Omental fat pad (tissue), 4 donors: Measurements from ENCODE around the gene ROBO1. TPM values are rescaled to one million over a fixed set of nuclear protein-coding genes. Genes with fewer than 3 reads are reported as not detected.

ENCODE experiments used
- ATAC-seq: fragments of 150-250 bp; one replicate; pipeline ENCODE4 v1.9.1; 2016; ENCODE audit warnings: mild to moderate bottlenecking, moderate library complexity; ENCODE audit not compliant: low FRiP score
- DNase-seq: peaks from one replicate; pipeline ENCODE4 v3.0.0-alpha.2; 2019; ENCODE audit warnings: low spot score
- total RNA-seq, 4 donors: library from RNA; depleted of rRNA; stranded (reverse); fragments of >200 nt; gene quantifications; one replicate each; pipeline ENCODE4 v1.1.0, GENCODE V29; 2016
- TF ChIP-seq, protein P1 (sequence below), 3 donors: fragments of 450-650 bp; IDR thresholded peaks; one replicate each; pipeline ENCODE4 v1.5.1; 2016 to 2017; ENCODE audit warnings: antibody characterized with exemption in 3 of 3, mild to moderate bottlenecking in 3 of 3, moderate library complexity in 2 of 3

ROBO1 gene
- total RNA-seq, 4 donors from 2014 or later: 13.7 to 34.2 (median 21.0) TPM

DNA sequence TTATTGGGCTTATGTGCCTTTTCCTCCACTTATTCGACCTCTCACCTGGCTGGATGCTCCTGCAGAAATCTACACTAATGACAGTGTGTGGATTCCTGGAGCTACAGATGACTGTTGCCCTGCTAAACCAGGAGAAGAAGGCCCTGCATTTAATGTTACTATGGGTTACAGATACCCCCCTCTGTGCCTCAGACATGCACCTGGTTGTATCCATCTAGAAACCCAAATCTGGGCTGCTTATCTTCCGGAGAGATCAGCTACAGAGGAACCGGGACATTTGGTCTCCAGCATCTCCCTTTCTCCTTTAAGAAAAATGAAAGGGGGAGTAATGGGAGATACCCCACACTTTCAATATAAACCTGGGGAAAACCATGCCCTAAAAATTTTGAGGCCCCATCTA is 710.0 kb downstream of the ROBO1 start:
- ATAC-seq (no peak), DNase-seq (no peak)
- TF ChIP-seq, protein P1, sequence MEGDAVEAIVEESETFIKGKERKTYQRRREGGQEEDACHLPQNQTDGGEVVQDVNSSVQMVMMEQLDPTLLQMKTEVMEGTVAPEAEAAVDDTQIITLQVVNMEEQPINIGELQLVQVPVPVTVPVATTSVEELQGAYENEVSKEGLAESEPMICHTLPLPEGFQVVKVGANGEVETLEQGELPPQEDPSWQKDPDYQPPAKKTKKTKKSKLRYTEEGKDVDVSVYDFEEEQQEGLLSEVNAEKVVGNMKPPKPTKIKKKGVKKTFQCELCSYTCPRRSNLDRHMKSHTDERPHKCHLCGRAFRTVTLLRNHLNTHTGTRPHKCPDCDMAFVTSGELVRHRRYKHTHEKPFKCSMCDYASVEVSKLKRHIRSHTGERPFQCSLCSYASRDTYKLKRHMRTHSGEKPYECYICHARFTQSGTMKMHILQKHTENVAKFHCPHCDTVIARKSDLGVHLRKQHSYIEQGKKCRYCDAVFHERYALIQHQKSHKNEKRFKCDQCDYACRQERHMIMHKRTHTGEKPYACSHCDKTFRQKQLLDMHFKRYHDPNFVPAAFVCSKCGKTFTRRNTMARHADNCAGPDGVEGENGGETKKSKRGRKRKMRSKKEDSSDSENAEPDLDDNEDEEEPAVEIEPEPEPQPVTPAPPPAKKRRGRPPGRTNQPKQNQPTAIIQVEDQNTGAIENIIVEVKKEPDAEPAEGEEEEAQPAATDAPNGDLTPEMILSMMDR (IDR thresholded peaks at IDR 0.05): no peak

DNA sequence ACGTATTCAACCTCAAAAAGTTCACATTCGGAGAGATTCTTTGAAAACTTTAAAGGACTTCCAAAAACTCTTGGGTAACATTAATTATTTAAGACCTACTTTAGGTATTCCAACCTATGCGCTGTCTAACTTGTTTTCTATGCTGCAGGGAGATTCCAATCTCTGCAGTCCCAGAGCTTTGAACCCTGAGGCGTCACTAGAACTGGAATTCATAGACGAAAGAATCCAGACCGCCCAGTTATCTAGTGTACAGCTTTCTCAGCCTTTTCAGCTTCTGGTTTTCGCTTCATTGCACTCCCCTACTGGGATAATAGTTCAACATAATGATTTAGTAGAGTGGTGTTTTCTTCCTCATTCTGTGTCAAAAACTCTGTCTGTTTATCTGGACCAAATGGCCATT is 711.3 kb downstream of the ROBO1 start:
- ATAC-seq: no peak
- TF ChIP-seq, protein P1 (IDR thresholded peaks at IDR 0.05): no peak
- DNase-seq: no peak

DNA sequence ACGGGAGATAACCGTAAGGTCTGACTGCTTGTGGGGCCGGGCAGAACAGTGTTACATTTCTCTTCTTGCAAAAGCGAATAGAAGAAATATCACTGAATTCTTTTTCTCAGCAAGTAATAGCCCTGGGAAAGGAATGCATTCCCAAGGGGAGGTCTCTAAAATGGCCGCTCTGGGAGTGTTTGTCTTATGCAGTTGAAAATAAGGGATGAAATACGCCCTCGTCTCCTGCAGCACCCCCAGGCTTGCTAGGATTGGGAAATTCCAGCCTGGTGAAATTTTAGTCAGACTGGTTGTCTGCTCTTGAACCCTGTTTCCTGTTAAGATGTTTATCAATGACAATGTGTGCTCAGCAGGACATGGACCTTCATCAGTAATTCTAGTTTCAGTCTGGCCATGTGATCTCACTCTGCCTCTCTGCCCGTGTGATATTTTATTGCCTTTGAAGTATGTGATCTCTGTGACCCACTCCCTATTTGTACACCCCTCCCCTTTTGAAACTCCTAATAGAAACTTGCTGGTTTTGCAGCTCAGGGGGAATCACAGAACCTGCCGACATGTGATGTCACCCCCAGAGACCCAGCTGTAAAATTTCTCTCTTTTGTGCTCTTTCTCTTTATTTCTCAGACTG is 715.6 kb downstream of the ROBO1 start:
- DNase-seq: no peak
- no peak for ATAC-seq

DNA sequence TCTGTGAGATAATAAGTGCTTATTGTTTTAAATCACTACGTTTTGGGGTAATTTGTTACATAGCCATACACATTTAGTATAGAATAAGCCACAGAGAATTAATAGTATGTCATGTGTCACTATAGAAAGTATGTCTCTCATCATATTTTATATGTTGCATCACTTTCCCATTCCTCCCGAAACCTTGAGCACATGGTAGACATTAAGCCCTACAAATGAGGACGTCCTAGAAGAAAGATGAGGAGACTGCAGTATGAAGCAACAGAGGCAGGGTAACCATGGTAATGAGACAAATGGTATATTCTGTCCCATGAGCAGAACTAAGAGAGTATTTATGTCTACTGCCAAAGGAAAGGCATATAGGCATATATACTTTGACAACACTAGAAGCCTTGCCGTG is 720.2 kb downstream of the ROBO1 start:
- TF ChIP-seq, protein P1 (IDR thresholded peaks at IDR 0.05): no peak
- no peak for DNase-seq
- ATAC-seq: no peak

More for the DNA sequence above, 715.6 kb downstream of the ROBO1 start:
- TF ChIP-seq, protein P1 (IDR thresholded peaks at IDR 0.05): no peak

DNA sequence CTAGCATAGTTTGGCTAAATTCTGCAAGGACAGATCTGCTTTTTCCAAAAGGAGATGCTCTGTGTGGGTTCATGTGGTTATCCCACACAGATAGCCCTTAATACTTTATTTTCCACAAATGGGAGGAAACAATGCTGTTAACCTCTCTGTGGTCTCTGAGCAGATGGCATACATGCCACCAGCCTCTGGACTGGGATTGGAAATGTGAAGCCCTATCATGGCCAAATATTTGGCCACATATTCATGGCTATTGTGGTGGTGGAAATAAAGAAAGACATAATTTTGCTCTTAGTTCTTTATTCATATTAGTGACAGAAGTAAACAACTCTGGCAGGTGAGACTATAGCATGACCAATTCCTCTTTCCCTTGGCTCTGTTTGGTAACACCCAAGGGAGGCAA is 726.2 kb downstream of the ROBO1 start:
- DNase-seq: no peak
- TF ChIP-seq, protein P1 (IDR thresholded peaks at IDR 0.05): no peak
- ATAC-seq: no peak

DNA sequence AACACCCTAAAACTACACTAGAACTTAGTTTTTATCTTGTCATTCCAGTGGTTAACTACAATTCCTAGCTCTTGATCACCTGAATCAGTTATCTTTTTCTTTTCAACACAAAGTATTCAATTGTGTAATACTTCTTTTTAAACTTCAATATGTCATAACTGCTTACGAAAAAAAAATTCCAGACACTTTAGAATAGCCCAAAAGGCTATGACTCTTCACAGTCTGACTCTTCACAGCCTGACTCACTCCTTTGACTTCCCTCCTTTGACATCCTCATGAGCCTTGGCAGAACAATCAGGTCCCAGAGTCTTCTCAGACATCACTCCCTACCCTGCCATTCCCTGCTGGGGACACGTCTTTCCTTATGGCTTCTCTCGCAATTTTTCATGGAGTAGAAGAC is 727.1 kb downstream of the ROBO1 start:
- TF ChIP-seq, protein P1 (IDR thresholded peaks at IDR 0.05): no peak
- DNase-seq: no peak
- no peak for ATAC-seq

DNA sequence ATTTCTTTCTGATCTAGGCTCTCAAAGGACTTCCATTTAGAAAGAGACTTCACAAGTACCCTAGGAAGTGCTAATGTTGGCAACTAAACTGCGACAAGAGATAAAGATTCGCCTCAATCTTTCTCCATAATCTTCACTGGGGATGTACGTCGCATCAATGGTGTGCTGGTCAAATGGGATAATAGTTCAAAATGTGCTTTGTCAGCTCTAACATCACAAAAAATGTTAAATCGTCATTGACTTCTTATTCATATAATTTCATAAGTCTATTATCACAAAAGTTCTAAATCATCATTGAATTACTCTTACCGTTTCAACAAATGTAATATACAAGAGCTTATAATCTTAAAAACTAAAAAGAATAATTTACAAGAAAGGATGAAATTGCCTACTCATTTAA is 727.7 kb downstream of the ROBO1 start:
- no peak for ATAC-seq
- DNase-seq: no peak
- TF ChIP-seq, protein P1 (IDR thresholded peaks at IDR 0.05): no peak
